ENCODE data around the gene TSSK2.

GRCh38 chr22:19151329-19152191 is 20.5 kb downstream of the TSSK2 start:
- TF ChIP-seq ZBTB7A (IDR thresholded peaks at IDR 0.05; ENCODE audit: low read depth) (no peak), YY1 (IDR thresholded peaks at IDR 0.05; ENCODE audit: low read depth) (no peak), CEBPB (IDR thresholded peaks at IDR 0.05) (no peak), FOXM1 (IDR thresholded peaks at IDR 0.05; ENCODE audit: borderline replicate concordance, low read depth) (no peak), TAF1 (IDR thresholded peaks at IDR 0.05; ENCODE audit: low read depth) (no peak), MAX (IDR thresholded peaks at IDR 0.05) (no peak), EP300 (IDR thresholded peaks at IDR 0.05; ENCODE audit: borderline replicate concordance) (no peak), TCF12 (IDR thresholded peaks at IDR 0.05; ENCODE audit: low read depth) (no peak), REST (IDR thresholded peaks at IDR 0.05; ENCODE audit: low read depth) (no peak), TEAD4 (IDR thresholded peaks at IDR 0.05) (no peak), USF1 (IDR thresholded peaks at IDR 0.05) (no peak), NFIC (IDR thresholded peaks at IDR 0.05) (no peak)

Measured in Ishikawa (cell line).